Esophagus (tissue), 2 donors: ENCODE measurements around the gene DNAJA4. TPM values are rescaled to one million over a fixed set of nuclear protein-coding genes. Genes with fewer than 3 reads are reported as not detected.
"Not testable (repeated sequence)": the region's sequence is repeated elsewhere in the genome, so short reads cannot be mapped to it uniquely, and the experiment has no call there.

ENCODE experiments used
- H3K27ac ChIP-seq, 2 donors: one replicate each; pipeline ENCODE4 v1.5.1; 2013; ENCODE audit warnings: low read depth in 2 of 2, mild to moderate bottlenecking in 2 of 2, inconsistent platforms in 1 of 2, low read length in 1 of 2, moderate library complexity in 1 of 2
- H3K27me3 ChIP-seq, 2 donors: one replicate each; pipeline ENCODE4 v1.6.1; 2013; ENCODE audit warnings: low read length in 2 of 2, control low read depth in 1 of 2, mild to moderate bottlenecking in 1 of 2; ENCODE audit not compliant: insufficient read depth in 2 of 2, control insufficient read depth in 1 of 2
- H3K36me3 ChIP-seq, 2 donors: one replicate each; pipeline ENCODE4 v1.6.1; 2013; ENCODE audit warnings: low read length in 1 of 2; ENCODE audit not compliant: control insufficient read depth in 2 of 2, insufficient read depth in 2 of 2
- H3K4me1 ChIP-seq, 2 donors: one replicate each; pipeline ENCODE4 v1.6.1; 2013; ENCODE audit warnings: low read length in 1 of 2; ENCODE audit not compliant: control insufficient read depth in 2 of 2, insufficient read depth in 2 of 2
- H3K4me3 ChIP-seq, 2 donors: one replicate each; pipeline ENCODE4 v1.5.1; 2013; ENCODE audit warnings: low read length in 2 of 2, mild to moderate bottlenecking in 2 of 2, low read depth in 1 of 2, moderate library complexity in 1 of 2
- H3K9me3 ChIP-seq, 2 donors: one replicate each; pipeline ENCODE4 v1.6.1; 2013; ENCODE audit warnings: mild to moderate bottlenecking in 2 of 2, low read depth in 1 of 2, low read length in 1 of 2, moderate library complexity in 1 of 2; ENCODE audit not compliant: control insufficient read depth in 2 of 2, insufficient read depth in 1 of 2
- WGBS, 2 donors: extraction: QIAGEN DNeasy Blood & Tissue Kit; methylation state at CpG; one replicate each; pipeline ENCODE4 v1.1.7; 2013; 5-methylcytosine and 5-hydroxymethylcytosine counted together
- polyA plus RNA-seq, 2 donors: library from polyadenylated mRNA; stranded (reverse); fragments of 200-250 nt; gene quantifications; one replicate each; pipeline ENCODE4 v1.2.3, GENCODE V29; 2013
- donor health status: healthy with polysubstance abuse.
- donor health status: Bipolar disorder and iron deficiency.

The DNAJA4 gene
- polyA plus RNA-seq, 2 donors, result 11.8 to 14.6 TPM

GRCh38 chr15:78243058-78243457 is 21.3 kb upstream of the DNAJA4 start:
- H3K36me3 ChIP-seq, result no peaks in the 10 kb centered on the region

GRCh38 chr15:78243491-78243941 is 20.8 kb upstream of the DNAJA4 start:
- Histone ChIP-seq H3K27ac (no peak overlapping the region), H3K4me3 (no peak overlapping the region), H3K36me3 (no peaks in the 10 kb centered on the region), H3K9me3 (no peaks in the 10 kb centered on the region), H3K27me3 (no peaks in the 10 kb centered on the region), H3K4me1 (no peaks in the 10 kb centered on the region)
- 36 to 43% methylated on average over 6 of the region's 6 CpGs for WGBS, 2 donors

More at GRCh38 chr15:78243058-78243457, 21.3 kb upstream of the DNAJA4 start:
- H3K27me3 ChIP-seq, result no peaks in the 10 kb centered on the region
- H3K9me3 ChIP-seq, result no peaks in the 10 kb centered on the region
- no peaks in the 10 kb centered on the region for H3K4me1 ChIP-seq
- 73 to 76% methylated on average over 6 of the region's 6 CpGs for WGBS, 2 donors
- H3K27ac ChIP-seq, result no peak overlapping the region
- no peak overlapping the region for H3K4me3 ChIP-seq

DNA sequence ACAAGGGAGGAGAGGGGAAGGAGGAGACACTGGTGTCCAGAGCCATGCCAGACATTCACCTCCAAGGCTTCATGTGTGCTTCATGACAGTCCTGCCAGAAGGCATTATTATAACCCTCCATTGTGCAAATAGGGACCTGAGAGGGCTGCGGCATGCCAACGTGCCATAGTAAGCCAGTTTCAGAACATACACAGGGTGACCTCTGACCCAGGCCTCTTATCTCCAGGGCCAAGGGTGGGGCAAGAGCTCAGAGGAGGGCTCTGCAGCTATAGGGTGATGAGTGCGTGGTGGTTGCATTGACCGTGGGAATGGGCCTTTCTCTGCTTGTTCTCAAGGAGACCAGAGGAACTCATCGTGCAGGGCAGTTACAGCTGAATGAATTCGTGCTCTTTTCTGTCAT is 20.3 kb upstream of the DNAJA4 start:
- Histone ChIP-seq H3K4me3 (no peak overlapping the region), H3K4me1 (no peaks in the 10 kb centered on the region), H3K36me3 (no peaks in the 10 kb centered on the region), H3K27me3 (no peaks in the 10 kb centered on the region), H3K27ac (no peak overlapping the region), H3K9me3 (no peaks in the 10 kb centered on the region)
- WGBS, 2 donors, result 86% methylated on average over 6 of the region's 6 CpGs

DNA sequence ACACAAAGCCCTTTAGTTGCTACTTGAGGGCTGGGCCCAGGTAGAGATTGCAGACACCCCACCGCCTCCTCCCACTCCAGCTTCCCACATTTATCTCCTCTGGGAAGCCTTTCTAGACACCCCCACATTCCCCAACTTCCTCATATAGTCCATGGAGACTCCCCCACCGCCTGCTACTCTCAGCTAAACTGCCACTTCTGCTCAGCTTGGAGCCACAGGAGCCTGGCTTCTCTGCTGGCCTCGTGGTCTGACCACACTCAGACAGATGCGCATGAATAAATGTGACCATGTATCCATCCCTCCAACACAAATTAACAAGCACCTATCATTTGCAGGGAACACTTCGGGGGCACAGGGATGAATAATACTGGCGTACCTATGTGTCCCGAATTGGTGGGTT is 19.5 kb upstream of the DNAJA4 start:
- H3K4me3 ChIP-seq, result no peak overlapping the region
- H3K27ac ChIP-seq, result no peak overlapping the region
- H3K36me3 ChIP-seq, result no peaks in the 10 kb centered on the region
- WGBS, 2 donors, result 60 to 69% methylated on average over 7 of the region's 7 CpGs
- H3K9me3 ChIP-seq, result no peaks in the 10 kb centered on the region
- no peaks in the 10 kb centered on the region for H3K27me3 ChIP-seq
- no peaks in the 10 kb centered on the region for H3K4me1 ChIP-seq

DNA sequence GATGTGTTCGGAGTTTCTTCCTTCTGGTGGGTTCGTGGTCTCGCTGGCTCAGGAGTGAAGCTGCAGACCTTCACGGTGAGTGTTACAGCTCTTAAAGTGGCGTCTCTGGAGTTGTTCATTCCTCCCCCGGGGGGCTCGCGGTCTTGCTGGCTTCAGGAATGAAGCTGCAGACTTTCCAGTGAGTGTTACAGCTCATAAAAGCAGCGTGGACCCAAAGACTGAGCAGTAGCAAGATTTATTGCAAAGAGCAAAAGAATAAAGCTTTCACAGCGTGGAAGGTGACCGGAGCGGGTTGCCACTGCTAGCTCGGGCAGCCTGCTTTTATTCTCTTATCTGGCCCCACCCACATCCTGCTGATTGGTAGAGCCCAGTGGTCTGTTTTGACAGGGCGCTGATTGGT is 19.0 kb upstream of the DNAJA4 start:
- not testable (repeated sequence) for H3K27ac ChIP-seq, H3K4me1 ChIP-seq, H3K36me3 ChIP-seq, H3K9me3 ChIP-seq, H3K4me3 ChIP-seq, H3K27me3 ChIP-seq
- 75 to 87% methylated on average over 13 to 14 of the region's 14 CpGs for WGBS, 2 donors

- not testable (repeated sequence) for H3K27me3 ChIP-seq, H3K36me3 ChIP-seq, H3K4me1 ChIP-seq, H3K9me3 ChIP-seq, H3K27ac ChIP-seq, H3K4me3 ChIP-seq
- 95% methylated on average over 36 to 39 of the region's 39 CpGs for WGBS, 2 donors
Observed at GRCh38 chr15:78245976-78246620, 18.3 kb upstream of the DNAJA4 start.

- Histone ChIP-seq H3K4me1 (no peaks in the 10 kb centered on the region), H3K27me3 (no peaks in the 10 kb centered on the region), H3K36me3 (no peaks in the 10 kb centered on the region), H3K9me3 (no peaks in the 10 kb centered on the region), H3K27ac (no peak overlapping the region), H3K4me3 (no peak overlapping the region)
- WGBS, 2 donors, result 47 to 63% methylated on average over 1 of the region's 1 CpG
Observed at GRCh38 chr15:78247911-78248310, 16.5 kb upstream of the DNAJA4 start.

DNA sequence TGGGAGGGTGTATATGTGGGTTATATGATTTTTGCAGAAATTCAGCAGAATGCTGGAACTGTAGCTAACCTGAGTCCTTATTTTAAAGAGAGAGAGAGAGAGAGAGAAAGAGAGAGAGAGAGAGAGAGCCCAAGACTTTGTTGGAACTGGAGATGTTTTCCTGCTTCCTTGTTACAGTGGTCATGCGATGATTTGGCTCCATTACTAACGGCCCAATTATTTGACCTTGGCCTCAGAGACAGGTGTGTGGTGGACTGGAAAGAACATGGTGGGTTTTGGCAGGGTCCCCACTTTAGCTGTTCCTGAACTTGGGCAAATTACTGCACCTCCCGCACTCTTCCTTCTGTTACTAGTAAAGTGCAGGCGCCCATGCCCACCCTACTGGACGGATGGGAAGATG is 15.2 kb upstream of the DNAJA4 start:
- 84 to 87% methylated on average over 5 of the region's 5 CpGs for WGBS, 2 donors
- Histone ChIP-seq H3K4me3 (no peak overlapping the region), H3K9me3 (no peaks in the 10 kb centered on the region), H3K4me1 (no peaks in the 10 kb centered on the region), H3K27me3 (no peaks in the 10 kb centered on the region), H3K27ac (no peak overlapping the region), H3K36me3 (no peaks in the 10 kb centered on the region)

DNA sequence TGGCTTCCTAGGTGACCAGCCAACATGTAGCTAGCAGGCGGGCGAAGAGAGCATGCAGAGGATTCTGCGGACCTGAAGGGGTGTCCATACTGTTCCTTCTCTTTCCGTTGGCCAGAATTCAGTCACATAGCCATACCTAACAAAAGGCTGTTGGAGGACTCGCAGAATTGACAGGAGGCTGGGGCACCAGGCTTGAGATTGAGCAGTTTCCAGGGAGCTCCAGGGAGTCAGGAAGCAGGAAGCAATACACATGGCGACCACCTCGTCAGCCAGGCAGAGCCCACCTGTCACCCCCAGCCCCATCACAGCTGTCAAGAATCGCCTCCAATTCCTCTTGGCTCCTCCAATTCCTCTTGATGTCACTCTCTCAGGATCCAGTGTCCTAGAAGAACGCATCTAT is 13.2 kb upstream of the DNAJA4 start:
- Histone ChIP-seq H3K4me1 (no peaks in the 10 kb centered on the region), H3K27me3 (no peaks in the 10 kb centered on the region), H3K27ac (no peak overlapping the region), H3K9me3 (no peaks in the 10 kb centered on the region), H3K36me3 (no peaks in the 10 kb centered on the region), H3K4me3 (no peak overlapping the region)
- 74 to 83% methylated on average over 9 of the region's 9 CpGs for WGBS, 2 donors

GRCh38 chr15:78255421-78256043 is 8.8 kb upstream of the DNAJA4 start:
- no peaks in the 10 kb centered on the region for H3K27me3 ChIP-seq
- H3K36me3 ChIP-seq, result no peaks in the 10 kb centered on the region
- H3K9me3 ChIP-seq, result no peaks in the 10 kb centered on the region
- H3K4me3 ChIP-seq, result no peak overlapping the region
- H3K4me1 ChIP-seq, result no peaks in the 10 kb centered on the region
- WGBS, 2 donors, result 86 to 94% methylated on average over 1 of the region's 1 CpG
- H3K27ac ChIP-seq, result no peak overlapping the region
